ENCODE measurements around the gene LRRC8E.

The LRRC8E gene

GRCh38 chr19:7888145-7888825 lies at the start of gene LRRC8E:
TSS of gene LRRC8E (plus strand) at chr19:7888510. CDS start at chr19:7895604, 7,094 bp downstream.
- Histone ChIP-seq H3K27ac (ENCODE audit: low read length) (no peak within 1 kb of the TSS), H3K9ac (ENCODE audit: low read length in 2 of 2) (no peak within 1 kb of the TSS), H3K27me3 (ENCODE audit: control insufficient read depth in 1 of 2, insufficient read depth in 2 of 2, low read length in 2 of 2) (peaks cover 10 to 13% of the 10 kb centered on the region in 2 donors), H3K9me3 (ENCODE audit: control insufficient read depth in 2 of 2, low read length in 2 of 2) (no peaks in the 10 kb centered on the region), H3K36me3 (ENCODE audit: control insufficient read depth in 2 of 2, insufficient read depth in 2 of 2, low read length in 2 of 2) (no peaks in the 10 kb centered on the region), H3K4me3 (ENCODE audit: low read length in 2 of 2) (no peak within 1 kb of the TSS), H3K4me1 (ENCODE audit: control insufficient read depth, insufficient read depth, low read length) (no peaks in the 10 kb centered on the region)

- H3K9me3 ChIP-seq (ENCODE audit: control insufficient read depth in 2 of 2, low read length in 2 of 2) = no peaks in the 10 kb centered on the region
- H3K4me3 ChIP-seq (ENCODE audit: low read length in 2 of 2) = no peak overlapping the region
- no peaks in the 10 kb centered on the region for H3K4me1 ChIP-seq (ENCODE audit: control insufficient read depth, insufficient read depth, low read length)
- H3K9ac ChIP-seq (ENCODE audit: low read length in 2 of 2) = no peak overlapping the region
- no peak overlapping the region for H3K27ac ChIP-seq (ENCODE audit: low read length)
- no peaks in the 10 kb centered on the region for H3K36me3 ChIP-seq (ENCODE audit: control insufficient read depth in 2 of 2, insufficient read depth in 2 of 2, low read length in 2 of 2)
- H3K27me3 ChIP-seq (ENCODE audit: control insufficient read depth in 1 of 2, insufficient read depth in 2 of 2, low read length in 2 of 2) = no peaks in the 10 kb centered on the region
Observed at GRCh38 chr19:7839476-7839875, 48.8 kb upstream of the LRRC8E start.

DNA sequence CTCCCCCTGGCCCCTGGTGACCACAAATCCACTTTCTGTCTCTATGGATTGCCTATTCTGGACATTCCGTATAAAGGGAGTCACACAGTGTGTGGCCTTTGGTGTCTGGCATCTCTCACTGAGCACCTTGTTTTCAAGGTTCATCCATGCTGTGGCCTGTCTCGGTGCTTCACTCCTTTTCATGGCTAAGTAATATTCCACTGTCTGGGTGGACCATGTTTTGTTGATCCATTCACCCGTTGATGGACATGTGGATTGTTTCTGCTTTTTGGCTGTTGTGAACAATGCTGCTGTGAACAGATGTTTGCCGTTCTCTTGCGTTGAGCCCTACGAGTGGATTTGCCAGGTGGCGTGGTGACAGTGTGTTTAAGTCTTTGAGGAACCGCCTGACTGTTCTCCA lies 47.7 kb upstream of the LRRC8E start:
- Histone ChIP-seq H3K36me3 (ENCODE audit: control insufficient read depth in 2 of 2, insufficient read depth in 2 of 2, low read length in 2 of 2) (no peaks in the 10 kb centered on the region), H3K9me3 (ENCODE audit: control insufficient read depth in 2 of 2, low read length in 2 of 2) (no peaks in the 10 kb centered on the region), H3K27me3 (ENCODE audit: control insufficient read depth in 1 of 2, insufficient read depth in 2 of 2, low read length in 2 of 2) (no peaks in the 10 kb centered on the region), H3K4me1 (ENCODE audit: control insufficient read depth, insufficient read depth, low read length) (no peaks in the 10 kb centered on the region), H3K4me3 (ENCODE audit: low read length in 2 of 2) (no peak overlapping the region), H3K27ac (ENCODE audit: low read length) (no peak overlapping the region), H3K9ac (ENCODE audit: low read length in 2 of 2) (no peak overlapping the region)

DNA sequence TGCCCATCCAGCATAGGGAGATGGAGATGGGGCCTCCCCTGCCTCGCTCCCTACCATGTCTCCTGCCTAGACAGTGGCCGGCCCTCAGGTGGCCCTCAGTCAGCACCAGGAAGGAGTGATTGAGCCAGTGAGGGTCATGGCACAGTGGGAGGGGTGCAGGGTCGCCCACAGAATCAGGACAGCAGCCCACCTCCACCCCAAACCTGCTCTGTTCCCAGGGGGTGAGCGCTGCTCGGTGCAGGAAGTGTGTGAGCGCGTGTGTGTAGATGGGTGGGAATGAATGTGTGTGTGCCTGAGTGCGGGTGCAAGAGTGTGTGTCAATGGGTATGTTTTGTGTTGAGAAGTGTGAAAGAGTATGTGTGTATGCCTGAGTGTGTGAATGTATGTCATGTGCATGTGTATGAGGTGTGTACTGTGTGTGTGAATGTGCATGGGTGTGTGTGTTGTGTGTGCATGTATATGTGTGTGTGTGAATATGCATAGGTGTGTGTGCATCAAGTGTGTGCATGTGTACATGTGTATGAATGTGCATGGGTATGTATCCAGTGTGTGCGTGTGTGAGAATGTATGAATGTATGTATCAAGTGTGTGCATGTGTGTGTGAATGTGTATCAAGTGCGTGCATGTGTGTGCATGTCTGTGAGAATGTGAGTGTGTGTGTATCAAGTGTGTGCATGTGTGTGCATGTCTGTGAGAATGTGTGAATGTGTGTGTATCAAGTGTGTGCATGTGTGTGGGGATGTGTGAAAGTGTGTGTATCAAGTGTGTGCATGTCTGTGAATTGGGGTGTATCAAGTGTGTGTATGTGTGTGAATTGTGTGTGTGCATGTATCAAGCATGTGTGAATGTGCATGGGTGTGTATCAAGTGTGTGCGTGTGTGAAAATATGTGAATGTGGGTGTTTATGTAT lies 46.3 kb upstream of the LRRC8E start:
- Histone ChIP-seq H3K9ac (ENCODE audit: low read length in 2 of 2) (no peak overlapping the region), H3K27me3 (ENCODE audit: control insufficient read depth in 1 of 2, insufficient read depth in 2 of 2, low read length in 2 of 2) (no peaks in the 10 kb centered on the region), H3K36me3 (ENCODE audit: control insufficient read depth in 2 of 2, insufficient read depth in 2 of 2, low read length in 2 of 2) (no peaks in the 10 kb centered on the region), H3K4me3 (ENCODE audit: low read length in 2 of 2) (no peak overlapping the region), H3K9me3 (ENCODE audit: control insufficient read depth in 2 of 2, low read length in 2 of 2) (no peaks in the 10 kb centered on the region), H3K27ac (ENCODE audit: low read length) (no peak overlapping the region), H3K4me1 (ENCODE audit: control insufficient read depth, insufficient read depth, low read length) (no peaks in the 10 kb centered on the region)

DNA sequence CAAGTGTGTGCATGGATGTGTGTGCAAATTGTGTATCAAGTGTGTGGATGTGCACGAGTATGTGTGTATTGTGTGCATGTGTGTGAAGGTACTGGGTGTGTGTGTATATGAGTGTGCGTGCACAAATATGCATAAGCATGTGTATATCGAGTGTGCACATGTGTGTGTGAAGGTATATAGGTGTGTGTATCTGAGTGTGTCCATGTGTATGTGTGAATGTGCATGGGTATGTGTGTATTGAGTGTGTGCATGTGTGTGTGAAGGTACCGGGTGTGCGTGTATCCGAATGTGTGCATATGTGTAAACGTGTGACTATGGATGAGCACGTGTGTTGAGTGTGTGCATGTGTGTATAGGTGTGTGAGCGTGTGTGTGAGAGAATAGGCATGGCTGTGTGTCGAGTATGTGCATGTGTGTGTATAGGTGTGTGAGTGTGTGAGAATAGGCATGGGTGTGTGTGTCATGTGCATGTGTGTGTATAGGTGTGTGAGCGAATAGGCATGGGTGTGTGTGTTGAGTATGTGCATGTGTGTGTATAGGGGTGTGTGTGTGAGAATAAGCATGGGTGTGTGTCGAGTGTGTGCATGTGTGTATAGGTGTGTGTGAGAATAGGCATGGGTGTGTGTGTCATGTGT lies 45.5 kb upstream of the LRRC8E start:
- no peak overlapping the region for H3K27ac ChIP-seq (ENCODE audit: low read length)
- H3K9me3 ChIP-seq (ENCODE audit: control insufficient read depth in 2 of 2, low read length in 2 of 2) = no peaks in the 10 kb centered on the region
- no peak overlapping the region for H3K9ac ChIP-seq (ENCODE audit: low read length in 2 of 2)
- H3K4me3 ChIP-seq (ENCODE audit: low read length in 2 of 2) = no peak overlapping the region
- no peaks in the 10 kb centered on the region for H3K36me3 ChIP-seq (ENCODE audit: control insufficient read depth in 2 of 2, insufficient read depth in 2 of 2, low read length in 2 of 2)
- no peaks in the 10 kb centered on the region for H3K4me1 ChIP-seq (ENCODE audit: control insufficient read depth, insufficient read depth, low read length)
- no peaks in the 10 kb centered on the region for H3K27me3 ChIP-seq (ENCODE audit: control insufficient read depth in 1 of 2, insufficient read depth in 2 of 2, low read length in 2 of 2)

DNA sequence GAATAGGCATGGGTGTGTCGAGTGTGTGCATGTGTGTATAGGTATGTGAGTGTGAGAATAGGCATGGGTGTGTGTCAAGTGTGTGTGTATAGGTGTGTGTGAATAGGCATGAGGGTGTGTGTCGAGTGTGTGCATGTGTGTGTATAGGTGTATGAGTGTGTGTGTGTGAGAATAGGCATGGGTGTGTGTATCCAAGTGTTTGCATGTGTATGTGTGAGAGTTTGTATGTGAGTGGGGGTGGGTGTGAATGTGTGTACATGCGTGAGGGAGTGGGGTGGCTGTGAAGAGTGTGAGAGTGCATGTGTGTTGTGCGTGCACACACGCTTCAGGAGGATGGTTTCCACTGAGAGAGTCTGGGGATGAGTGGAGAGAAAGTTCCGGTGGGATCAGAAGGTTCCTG lies 44.8 kb upstream of the LRRC8E start:
- Histone ChIP-seq H3K4me1 (ENCODE audit: control insufficient read depth, insufficient read depth, low read length) (no peaks in the 10 kb centered on the region), H3K4me3 (ENCODE audit: low read length in 2 of 2) (no peak overlapping the region), H3K27me3 (ENCODE audit: control insufficient read depth in 1 of 2, insufficient read depth in 2 of 2, low read length in 2 of 2) (no peaks in the 10 kb centered on the region), H3K9ac (ENCODE audit: low read length in 2 of 2) (no peak overlapping the region), H3K36me3 (ENCODE audit: control insufficient read depth in 2 of 2, insufficient read depth in 2 of 2, low read length in 2 of 2) (no peaks in the 10 kb centered on the region), H3K9me3 (ENCODE audit: control insufficient read depth in 2 of 2, low read length in 2 of 2) (no peaks in the 10 kb centered on the region), H3K27ac (ENCODE audit: low read length) (no peak overlapping the region)

DNA sequence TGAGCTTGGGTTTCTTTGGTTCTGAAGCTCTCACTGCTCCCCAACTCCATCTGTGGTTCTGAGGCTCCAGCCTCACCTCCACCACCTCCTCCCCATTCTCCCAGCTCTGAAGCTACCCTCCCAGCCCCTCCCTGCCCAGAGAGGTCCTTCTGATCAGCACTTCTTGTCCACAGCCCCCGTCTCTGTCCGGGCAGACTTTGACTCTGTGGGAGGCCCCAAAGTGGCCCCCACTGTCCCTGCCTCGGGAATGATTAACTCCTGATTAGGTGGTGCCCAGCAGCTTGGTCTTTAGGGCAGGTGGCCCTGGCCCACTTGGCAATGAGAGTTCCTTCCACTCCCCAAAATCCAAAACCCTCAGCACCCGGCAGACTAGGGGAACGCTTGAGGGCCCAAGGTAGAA lies 43.9 kb upstream of the LRRC8E start:
- Histone ChIP-seq H3K27ac (ENCODE audit: low read length) (no peak overlapping the region), H3K4me3 (ENCODE audit: low read length in 2 of 2) (no peak overlapping the region), H3K36me3 (ENCODE audit: control insufficient read depth in 2 of 2, insufficient read depth in 2 of 2, low read length in 2 of 2) (no peaks in the 10 kb centered on the region), H3K4me1 (ENCODE audit: control insufficient read depth, insufficient read depth, low read length) (no peaks in the 10 kb centered on the region), H3K27me3 (ENCODE audit: control insufficient read depth in 1 of 2, insufficient read depth in 2 of 2, low read length in 2 of 2) (no peaks in the 10 kb centered on the region), H3K9me3 (ENCODE audit: control insufficient read depth in 2 of 2, low read length in 2 of 2) (no peaks in the 10 kb centered on the region), H3K9ac (ENCODE audit: low read length in 2 of 2) (no peak overlapping the region)

DNA sequence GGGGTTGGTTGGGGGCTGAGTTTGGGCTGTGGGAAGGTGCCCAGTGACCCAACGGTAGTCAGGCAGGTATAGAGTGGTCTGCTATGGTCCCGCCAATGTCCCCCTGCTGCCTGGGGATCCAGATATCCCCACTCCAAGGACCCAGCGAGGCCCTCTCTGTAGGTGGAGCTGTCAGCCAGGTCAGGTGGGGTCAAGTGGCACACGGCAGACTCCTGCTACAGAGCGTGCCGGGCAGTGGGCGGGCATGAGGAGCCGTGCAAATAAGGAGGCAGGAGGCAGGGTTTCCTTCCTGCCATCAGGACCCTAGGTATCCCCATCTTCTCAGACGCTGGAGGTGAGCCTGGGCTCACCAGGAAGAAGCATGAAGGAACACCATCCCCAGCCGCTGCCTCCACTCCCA lies 43.4 kb upstream of the LRRC8E start:
- Histone ChIP-seq H3K36me3 (ENCODE audit: control insufficient read depth in 2 of 2, insufficient read depth in 2 of 2, low read length in 2 of 2) (no peaks in the 10 kb centered on the region), H3K4me3 (ENCODE audit: low read length in 2 of 2) (no peak overlapping the region), H3K9ac (ENCODE audit: low read length in 2 of 2) (no peak overlapping the region), H3K27ac (ENCODE audit: low read length) (no peak overlapping the region), H3K27me3 (ENCODE audit: control insufficient read depth in 1 of 2, insufficient read depth in 2 of 2, low read length in 2 of 2) (no peaks in the 10 kb centered on the region), H3K4me1 (ENCODE audit: control insufficient read depth, insufficient read depth, low read length) (no peaks in the 10 kb centered on the region), H3K9me3 (ENCODE audit: control insufficient read depth in 2 of 2, low read length in 2 of 2) (no peaks in the 10 kb centered on the region)

GRCh38 chr19:7845390-7846154 lies 42.7 kb upstream of the LRRC8E start:
- H3K27ac ChIP-seq (ENCODE audit: low read length) = no peak overlapping the region
- H3K9ac ChIP-seq (ENCODE audit: low read length in 2 of 2) = no peak overlapping the region
- no peaks in the 10 kb centered on the region for H3K36me3 ChIP-seq (ENCODE audit: control insufficient read depth in 2 of 2, insufficient read depth in 2 of 2, low read length in 2 of 2)
- H3K27me3 ChIP-seq (ENCODE audit: control insufficient read depth in 1 of 2, insufficient read depth in 2 of 2, low read length in 2 of 2) = no peaks in the 10 kb centered on the region
- no peaks in the 10 kb centered on the region for H3K9me3 ChIP-seq (ENCODE audit: control insufficient read depth in 2 of 2, low read length in 2 of 2)
- no peaks in the 10 kb centered on the region for H3K4me1 ChIP-seq (ENCODE audit: control insufficient read depth, insufficient read depth, low read length)
- H3K4me3 ChIP-seq (ENCODE audit: low read length in 2 of 2) = no peak overlapping the region

- Histone ChIP-seq H3K4me1 (ENCODE audit: control insufficient read depth, insufficient read depth, low read length) (no peaks in the 10 kb centered on the region), H3K27ac (ENCODE audit: low read length) (no peak overlapping the region), H3K9ac (ENCODE audit: low read length in 2 of 2) (no peak overlapping the region), H3K9me3 (ENCODE audit: control insufficient read depth in 2 of 2, low read length in 2 of 2) (no peaks in the 10 kb centered on the region), H3K4me3 (ENCODE audit: low read length in 2 of 2) (no peak overlapping the region), H3K27me3 (ENCODE audit: control insufficient read depth in 1 of 2, insufficient read depth in 2 of 2, low read length in 2 of 2) (no peaks in the 10 kb centered on the region), H3K36me3 (ENCODE audit: control insufficient read depth in 2 of 2, insufficient read depth in 2 of 2, low read length in 2 of 2) (no peaks in the 10 kb centered on the region)
Observed at GRCh38 chr19:7846155-7846646, 42.1 kb upstream of the LRRC8E start.
